H9 (cell line): ENCODE results near the gene TPSAB1. TPM values are rescaled to one million over a fixed set of nuclear protein-coding genes. Genes with fewer than 3 reads are reported as not detected.

Source experiments
- DNase-seq: peaks from one replicate; pipeline ENCODE4 v3.0.0-alpha.2; 2017
- H2AFZ ChIP-seq: one replicate; pipeline ENCODE4 v1.6.1; 2013; ENCODE audit warnings: mild to moderate bottlenecking, low read length, control low read depth, moderate library complexity
- H2AK5ac ChIP-seq: 2 replicates; pipeline ENCODE4 v1.6.1; 2013; ENCODE audit warnings: low read length, control low read depth, mixed read lengths; ENCODE audit not compliant: insufficient read length
- H2BK120ac ChIP-seq: one replicate; pipeline ENCODE4 v1.6.1; 2013; ENCODE audit warnings: low read depth, mild to moderate bottlenecking, low read length, control low read depth, inconsistent platforms; ENCODE audit not compliant: poor library complexity, severe bottlenecking
- H2BK12ac ChIP-seq: 2 replicates; pipeline ENCODE4 v1.6.1; 2013; ENCODE audit warnings: low read length, control low read depth, mixed read lengths, low read depth; ENCODE audit not compliant: insufficient read length
- H2BK15ac ChIP-seq: 2 replicates; pipeline ENCODE4 v1.6.1; 2013; ENCODE audit warnings: low read depth, low read length, control low read depth
- H2BK20ac ChIP-seq: one replicate; pipeline ENCODE4 v1.6.1; 2013; ENCODE audit warnings: low read depth, mild to moderate bottlenecking, low read length, control low read depth, inconsistent platforms; ENCODE audit not compliant: poor library complexity, severe bottlenecking
- H2BK5ac ChIP-seq: 2 replicates; pipeline ENCODE4 v1.6.1; 2013; ENCODE audit warnings: low read length, control low read depth, mixed read lengths; ENCODE audit not compliant: insufficient read length
- H3K14ac ChIP-seq: 2 replicates; pipeline ENCODE4 v1.6.1; 2013; ENCODE audit warnings: low read length, control low read depth; ENCODE audit not compliant: insufficient read depth
- H3K18ac ChIP-seq: 2 replicates; pipeline ENCODE4 v1.6.1; 2013; ENCODE audit warnings: low read depth, mild to moderate bottlenecking, mixed read lengths, low read length, control low read depth; ENCODE audit not compliant: insufficient read length
- H3K23ac ChIP-seq: 2 replicates; pipeline ENCODE4 v1.6.1; 2013; ENCODE audit warnings: low read length, control low read depth, mixed read lengths, low read depth; ENCODE audit not compliant: insufficient read length
- H3K23me2 ChIP-seq: 2 replicates; pipeline ENCODE4 v1.6.1; 2013; ENCODE audit warnings: low read depth, mild to moderate bottlenecking, mixed read lengths, low read length, control low read depth; ENCODE audit not compliant: insufficient read length, poor library complexity, severe bottlenecking
- H3K27ac ChIP-seq: 2 replicates; pipeline ENCODE4 v1.5.1; 2013; ENCODE audit warnings: low read length, control low read depth, mixed read lengths, low read depth; ENCODE audit not compliant: insufficient read length
- H3K27me3 ChIP-seq: 2 replicates; pipeline ENCODE4 v1.6.1; 2013; ENCODE audit warnings: low read length, control low read depth, inconsistent platforms; ENCODE audit not compliant: insufficient read depth
- H3K4ac ChIP-seq: 2 replicates; pipeline ENCODE4 v1.6.1; 2013; ENCODE audit warnings: low read depth, mild to moderate bottlenecking, control low read depth, inconsistent platforms, low read length, moderate library complexity
- H3K4me1 ChIP-seq: 2 replicates; pipeline ENCODE4 v1.6.1; 2013; ENCODE audit warnings: low read length, control low read depth, inconsistent platforms; ENCODE audit not compliant: insufficient read depth
- H3K4me2 ChIP-seq: 2 replicates; pipeline ENCODE4 v1.6.1; 2013; ENCODE audit warnings: low read length, control low read depth, mixed read lengths; ENCODE audit not compliant: insufficient read length, insufficient read depth
- H3K56ac ChIP-seq: 2 replicates; pipeline ENCODE4 v1.6.1; 2013; ENCODE audit warnings: low read depth, mild to moderate bottlenecking, mixed read lengths, low read length, control low read depth; ENCODE audit not compliant: insufficient read length
- H3K79me1 ChIP-seq: 2 replicates; pipeline ENCODE4 v1.6.1; 2013; ENCODE audit warnings: low read depth, mild to moderate bottlenecking, moderate library complexity, low read length, control low read depth, inconsistent platforms; ENCODE audit not compliant: insufficient read depth, poor library complexity, severe bottlenecking
- H3K79me2 ChIP-seq: 2 replicates; pipeline ENCODE4 v1.6.1; 2013; ENCODE audit warnings: low read length, control low read depth, inconsistent platforms; ENCODE audit not compliant: insufficient read depth
- H3K9ac ChIP-seq: 2 replicates; pipeline ENCODE4 v1.6.1; 2013; ENCODE audit warnings: low read length, control low read depth, mixed read lengths; ENCODE audit not compliant: insufficient read length; ENCODE audit errors: extremely low read depth
- H3K9me3 ChIP-seq: one replicate; pipeline ENCODE4 v1.6.1; 2013; ENCODE audit warnings: low read depth, low read length, inconsistent platforms; ENCODE audit not compliant: control insufficient read depth
- H3T11ph ChIP-seq: one replicate; pipeline ENCODE4 v1.6.1; 2013; ENCODE audit warnings: mild to moderate bottlenecking, low read length, control low read depth, inconsistent platforms
- H4K20me1 ChIP-seq: one replicate; pipeline ENCODE4 v1.6.1; 2013; ENCODE audit not compliant: control insufficient read depth, insufficient read length, insufficient read depth
- H4K5ac ChIP-seq: 2 replicates; pipeline ENCODE4 v1.6.1; 2013; ENCODE audit warnings: low read depth, mild to moderate bottlenecking, mixed read lengths, low read length, control low read depth; ENCODE audit not compliant: insufficient read length
- H4K8ac ChIP-seq: replicated peaks from 2 replicates; pipeline ENCODE4 v1.6.1; 2013; ENCODE audit warnings: low read length, control low read depth, mixed read lengths, low read depth; ENCODE audit not compliant: insufficient read length
- H4K91ac ChIP-seq: 2 replicates; pipeline ENCODE4 v1.6.1; 2013; ENCODE audit warnings: low read depth, mild to moderate bottlenecking, moderate library complexity, mixed read lengths, low read length, control low read depth; ENCODE audit not compliant: insufficient read length
- H3K27ac Mint-ChIP-seq, 3 experiments: 2 replicates in 2 of 3; 3 replicates in 1 of 3; pipeline ENCODE4 v1.8.0; 2020 to 2021; ENCODE audit warnings: mixed read lengths in 3 of 3, mild to moderate bottlenecking in 1 of 3, moderate library complexity in 1 of 3
- H3K27me3 Mint-ChIP-seq: 2 replicates; pipeline ENCODE4 v1.8.0; 2021; ENCODE audit warnings: low read depth, mild to moderate bottlenecking, moderate library complexity, mixed read lengths
- H3K36me3 Mint-ChIP-seq, 3 experiments: 2 replicates in 2 of 3; 3 replicates in 1 of 3; pipeline ENCODE4 v1.8.0; 2020 to 2021; ENCODE audit warnings: low read depth in 3 of 3, mixed read lengths in 3 of 3; ENCODE audit not compliant: insufficient read depth in 1 of 3
- H3K4me1 Mint-ChIP-seq, 2 experiments: 2 replicates each; pipeline ENCODE4 v1.8.0; 2020; ENCODE audit warnings: mixed read lengths in 2 of 2
- H3K4me3 Mint-ChIP-seq, 2 experiments: 2 replicates in 1 of 2; 3 replicates in 1 of 2; pipeline ENCODE4 v1.8.0; 2020 to 2021; ENCODE audit warnings: mild to moderate bottlenecking in 2 of 2, mixed read lengths in 2 of 2, moderate library complexity in 1 of 2
- H3K9me3 Mint-ChIP-seq, 2 experiments: 2 replicates in 1 of 2; 3 replicates in 1 of 2; pipeline ENCODE4 v1.8.0; 2020; ENCODE audit warnings: mild to moderate bottlenecking in 2 of 2, mixed read lengths in 2 of 2, moderate library complexity in 1 of 2
- WGBS: extraction: QIAGEN DNeasy Blood & Tissue Kit; methylation state at CpG from one replicate; pipeline ENCODE4 v1.1.7; 2013; ENCODE audit warnings: missing lambda C conversion rate, low lambda C conversion rate, mixed read lengths; ENCODE audit not compliant: insufficient read length; ENCODE audit errors: extremely low coverage; 5-methylcytosine and 5-hydroxymethylcytosine counted together
- total RNA-seq: library from RNA; stranded (reverse); gene quantifications from 2 replicates; pipeline ENCODE4 v1.2.1, GENCODE V29; 2021
- TF ChIP-seq, protein P1 (sequence below): fragments of 200-600 bp; sonication (generic); conservative IDR thresholded peaks from 3 replicates; pipeline ENCODE4 v1.8.0; 2021; ENCODE audit warnings: antibody characterized with exemption, mild to moderate bottlenecking

Gene TPSAB1
- total RNA-seq, 1 experiment from 2014 or later = not detected

- peaks cover 75% of the 10 kb centered on the region for H3K27me3 Mint-ChIP-seq
- Histone ChIP-seq H3K4me1 (no peaks in the 10 kb centered on the region; the same call in 1 of the 2 replicates), H2AFZ (no peak overlapping the region), H2BK120ac (no peak overlapping the region), H2BK15ac (no peak overlapping the region), H4K8ac (no peak overlapping the region), H2BK5ac (no peak overlapping the region), H3K79me1 (no peaks in the 10 kb centered on the region), H2BK20ac (no peak overlapping the region), H3K9ac (no peak overlapping the region), H3K4me2 (no peak overlapping the region), H4K20me1 (no peaks in the 10 kb centered on the region), H3K56ac (no peak overlapping the region), H3K18ac (no peak overlapping the region), H2BK12ac (no peak overlapping the region), H3K9me3 (no peaks in the 10 kb centered on the region), H4K91ac (no peak overlapping the region), H3T11ph (no peak overlapping the region), H3K27me3 (peaks cover 7% of the 10 kb centered on the region; the same call in 1 of the 2 replicates), H3K27ac (no peak overlapping the region), H4K5ac (no peak overlapping the region), H3K4ac (no peak overlapping the region), H3K23ac (no peak overlapping the region), H2AK5ac (no peak overlapping the region), H3K23me2 (no peaks in the 10 kb centered on the region), H3K14ac (no peak overlapping the region), H3K79me2 (no peaks in the 10 kb centered on the region)
- H3K27ac Mint-ChIP-seq = no peak overlapping the region
- DNase-seq = no peak
- TF ChIP-seq, protein P1, sequence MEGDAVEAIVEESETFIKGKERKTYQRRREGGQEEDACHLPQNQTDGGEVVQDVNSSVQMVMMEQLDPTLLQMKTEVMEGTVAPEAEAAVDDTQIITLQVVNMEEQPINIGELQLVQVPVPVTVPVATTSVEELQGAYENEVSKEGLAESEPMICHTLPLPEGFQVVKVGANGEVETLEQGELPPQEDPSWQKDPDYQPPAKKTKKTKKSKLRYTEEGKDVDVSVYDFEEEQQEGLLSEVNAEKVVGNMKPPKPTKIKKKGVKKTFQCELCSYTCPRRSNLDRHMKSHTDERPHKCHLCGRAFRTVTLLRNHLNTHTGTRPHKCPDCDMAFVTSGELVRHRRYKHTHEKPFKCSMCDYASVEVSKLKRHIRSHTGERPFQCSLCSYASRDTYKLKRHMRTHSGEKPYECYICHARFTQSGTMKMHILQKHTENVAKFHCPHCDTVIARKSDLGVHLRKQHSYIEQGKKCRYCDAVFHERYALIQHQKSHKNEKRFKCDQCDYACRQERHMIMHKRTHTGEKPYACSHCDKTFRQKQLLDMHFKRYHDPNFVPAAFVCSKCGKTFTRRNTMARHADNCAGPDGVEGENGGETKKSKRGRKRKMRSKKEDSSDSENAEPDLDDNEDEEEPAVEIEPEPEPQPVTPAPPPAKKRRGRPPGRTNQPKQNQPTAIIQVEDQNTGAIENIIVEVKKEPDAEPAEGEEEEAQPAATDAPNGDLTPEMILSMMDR = no peak
- no CpG with 5 or more reads among the region's 40 CpGs for WGBS
- peak overlapping the region in 1 of 2 experiments; percentile 0; a peak in 1 of 5 replicates for H3K4me3 Mint-ChIP-seq
- no peaks in the 10 kb centered on the region for H3K36me3 Mint-ChIP-seq
- H3K9me3 Mint-ChIP-seq = no peaks in the 10 kb centered on the region
- H3K4me1 Mint-ChIP-seq = peaks cover 28 to 44% of the 10 kb centered on the region in 2 experiments
These were observed 47.6 kb downstream of the TPSAB1 start for GRCh38 chr16:1287982-1288670.
